GM23338 (cell line): Measurements from ENCODE around the gene FAM118B. TPM values are rescaled to one million over a fixed set of nuclear protein-coding genes. Genes with fewer than 3 reads are reported as not detected.

Experiments
- ATAC-seq: fragments of 200-7000 bp; cut with Tn5 transposase; 3 replicates; pipeline ENCODE4 v1.9.1; 2020
- DNase-seq: peaks from one replicate; pipeline ENCODE4 v3.0.0-alpha.2; 2015; ENCODE audit warnings: low spot score
- H2AFZ ChIP-seq: fragments of 200-600 bp; sonication (generic); 2 replicates; pipeline ENCODE4 v1.8.0; 2016; ENCODE audit warnings: antibody characterized with exemption, mild to moderate bottlenecking, moderate library complexity
- H3F3A ChIP-seq: fragments of 200-600 bp; sonication (generic); replicated peaks from 2 replicates; pipeline ENCODE4 v1.8.0; 2017; ENCODE audit warnings: antibody characterized with exemption, mixed run types, low read depth
- H3K27ac ChIP-seq: fragments of 200-600 bp; sonication (generic); 2 replicates; pipeline ENCODE4 v1.6.1; 2016; ENCODE audit warnings: low read depth
- H3K27me3 ChIP-seq: fragments of 200-600 bp; sonication (generic); 2 replicates; pipeline ENCODE4 v1.8.0; 2016; ENCODE audit warnings: mild to moderate bottlenecking, mixed run types, moderate library complexity; ENCODE audit not compliant: insufficient read depth
- H3K36me3 ChIP-seq: fragments of 200-600 bp; sonication (generic); 2 replicates; pipeline ENCODE4 v1.8.0; 2016; ENCODE audit warnings: mild to moderate bottlenecking; ENCODE audit not compliant: insufficient read depth
- H3K4me1 ChIP-seq: fragments of 200-600 bp; sonication (generic); 2 replicates; pipeline ENCODE4 v1.8.0; 2016; ENCODE audit warnings: mild to moderate bottlenecking, moderate library complexity; ENCODE audit not compliant: insufficient read depth
- H3K4me2 ChIP-seq: fragments of 200-600 bp; sonication (generic); 2 replicates; pipeline ENCODE4 v1.7.1; 2017; ENCODE audit warnings: mixed run types
- H3K4me3 ChIP-seq: fragments of 200-600 bp; sonication (generic); 2 replicates; pipeline ENCODE4 v1.6.1; 2016; ENCODE audit warnings: mixed run types
- H3K79me2 ChIP-seq: fragments of 200-600 bp; sonication (generic); replicated peaks from 2 replicates; pipeline ENCODE4 v1.8.0; 2017; ENCODE audit warnings: mild to moderate bottlenecking; ENCODE audit not compliant: insufficient read depth
- H3K9me2 ChIP-seq: fragments of 200-600 bp; sonication (generic); 2 replicates; pipeline ENCODE4 v1.8.0; 2017; ENCODE audit not compliant: insufficient read depth
- H4K20me1 ChIP-seq: fragments of 200-600 bp; sonication (generic); replicated peaks from 2 replicates; pipeline ENCODE4 v1.8.0; 2017; ENCODE audit warnings: mild to moderate bottlenecking; ENCODE audit not compliant: insufficient read depth
- H3K27ac Mint-ChIP-seq: 2 replicates; pipeline ENCODE4 v1.8.0; 2020; ENCODE audit warnings: inconsistent platforms, mild to moderate bottlenecking, moderate library complexity, mixed read lengths
- H3K27me3 Mint-ChIP-seq: 3 replicates; pipeline ENCODE4 v1.8.0; 2022; ENCODE audit warnings: low read depth, mild to moderate bottlenecking, moderate library complexity, mixed read lengths, inconsistent platforms; ENCODE audit not compliant: insufficient read depth, poor library complexity
- H3K36me3 Mint-ChIP-seq: 3 replicates; pipeline ENCODE4 v1.8.0; 2021; ENCODE audit warnings: low read depth, mild to moderate bottlenecking, inconsistent platforms, moderate library complexity, mixed read lengths
- H3K4me1 Mint-ChIP-seq: 3 replicates; pipeline ENCODE4 v1.8.0; 2020; ENCODE audit warnings: mild to moderate bottlenecking, inconsistent platforms, mixed read lengths
- H3K4me3 Mint-ChIP-seq: 3 replicates; pipeline ENCODE4 v1.8.0; 2021; ENCODE audit warnings: moderate library complexity, mild to moderate bottlenecking, inconsistent platforms, mixed read lengths
- H3K9me3 Mint-ChIP-seq: 3 replicates; pipeline ENCODE4 v1.8.0; 2020; ENCODE audit warnings: moderate library complexity, mild to moderate bottlenecking, inconsistent platforms, mixed read lengths
- CREB1 ChIP-seq: fragments of 250-450 bp; sonication (Bioruptor Pico); IDR thresholded peaks from 2 replicates; pipeline ENCODE4 v1.5.0; 2020; ENCODE audit warnings: low read depth, mild to moderate bottlenecking, moderate library complexity
- CTCF ChIP-seq, 2 experiments: fragments of 200-600 bp in 1 of 2; sonication (generic) in 1 of 2; conservative IDR thresholded peaks; 2 replicates each; pipeline versions ENCODE4 v1.5.1 to v1.6.1; 2016 to 2017; ENCODE audit warnings: antibody characterized with exemption in 2 of 2, low read depth in 2 of 2, mild to moderate bottlenecking in 2 of 2, moderate library complexity in 1 of 2
- ETS1 ChIP-seq: IDR thresholded peaks from 2 replicates; pipeline ENCODE4 v1.6.1; 2016; ENCODE audit warnings: antibody characterized with exemption
- EZH2 ChIP-seq: fragments of 200-600 bp; sonication (generic); IDR thresholded peaks from one replicate; pipeline ENCODE4 v1.8.0; 2017; ENCODE audit warnings: antibody characterized with exemption, mild to moderate bottlenecking, low read depth; ENCODE audit not compliant: unreplicated experiment
- EZH2phosphoT487 ChIP-seq: fragments of 200-600 bp; sonication (generic); IDR thresholded peaks from one replicate; pipeline ENCODE4 v1.8.1; 2018; ENCODE audit warnings: antibody characterized with exemption; ENCODE audit not compliant: unreplicated experiment
- JUNB ChIP-seq: IDR thresholded peaks from one replicate; pipeline ENCODE4 v1.6.1; 2016; ENCODE audit warnings: antibody characterized with exemption; ENCODE audit not compliant: unreplicated experiment
- NANOG ChIP-seq: IDR thresholded peaks from 2 replicates; pipeline ENCODE4 v1.6.1; 2016; ENCODE audit warnings: antibody characterized with exemption, borderline replicate concordance
- POLR2AphosphoS5 ChIP-seq: IDR thresholded peaks from 2 replicates; pipeline ENCODE4 v1.6.1; 2016; ENCODE audit warnings: antibody characterized with exemption, low read depth
- REST ChIP-seq: IDR thresholded peaks from one replicate; pipeline ENCODE4 v1.6.1; 2018; ENCODE audit warnings: antibody characterized with exemption; ENCODE audit not compliant: unreplicated experiment
- STAT1 ChIP-seq: IDR thresholded peaks from one replicate; pipeline ENCODE4 v1.6.1; 2016; ENCODE audit warnings: antibody characterized with exemption; ENCODE audit not compliant: unreplicated experiment
- ZNF114 ChIP-seq: fragments of 250-450 bp; sonication (Bioruptor Pico); IDR thresholded peaks from 2 replicates; pipeline ENCODE4 v1.5.0; 2020; ENCODE audit warnings: mild to moderate bottlenecking, moderate library complexity
- ZNF331 ChIP-seq: fragments of 250-450 bp; sonication (Bioruptor Pico); IDR thresholded peaks from 2 replicates; pipeline ENCODE4 v1.5.0; 2020; ENCODE audit warnings: low read depth, mild to moderate bottlenecking, moderate library complexity
- ZNF462 ChIP-seq: fragments of 250-450 bp; sonication (Bioruptor Pico); IDR thresholded peaks from 2 replicates; pipeline ENCODE4 v1.5.0; 2020; ENCODE audit warnings: mild to moderate bottlenecking, moderate library complexity
- polyA plus RNA-seq: library from polyadenylated mRNA; unstranded; fragments of >200 nt; fragmentation: Nextera tagmentation; extraction: Ambion mirVana; gene quantifications from 2 replicates; pipeline ENCODE4 v1.2.1, GENCODE V29; 2016
- total RNA-seq: library from RNA; depleted of rRNA; stranded (reverse); fragments of >200 nt; shearing (Covaris generic); gene quantifications from 2 replicates; pipeline ENCODE4 v1.2.3, GENCODE V29; 2014

FAM118B gene
- total and polyA plus RNA-seq, 2 experiments from 2014 or later = 33.7 to 43.4 TPM

GRCh38 chr11:126193038-126193478 lies 18.5 kb upstream of the FAM118B start:
- no peak overlapping the region for H3K27ac Mint-ChIP-seq
- H4K20me1 ChIP-seq = no peaks in the 10 kb centered on the region; the same call in 1 of the 2 replicates
- peaks cover 56% of the 10 kb centered on the region for H3K36me3 Mint-ChIP-seq
- H3K4me2 ChIP-seq = no peak overlapping the region
- H3K9me3 Mint-ChIP-seq = peaks cover 18% of the 10 kb centered on the region
- no peak for ATAC-seq
- no peaks in the 10 kb centered on the region for H3K4me1 ChIP-seq
- peaks cover 8% of the 10 kb centered on the region for H3K4me1 Mint-ChIP-seq
- DNase-seq = no peak
- H3K4me3 ChIP-seq = no peak overlapping the region
- no peaks in the 10 kb centered on the region for H3K27me3 ChIP-seq
- TF ChIP-seq CREB1 (CRISPR knock-in tag) (no peak), JUNB (no peak), NANOG (no peak), EZH2phosphoT487 (no peak), ZNF114 (CRISPR knock-in tag) (no peak), ETS1 (no peak), ZNF331 (CRISPR knock-in tag) (no peak), EZH2 (no peak), STAT1 (no peak), ZNF462 (no peak), POLR2AphosphoS5 (no peak), REST (no peak), CTCF (conservative IDR thresholded peaks at IDR 0.05; ENCODE audit: low read depth in 2 of 2) (no peak)
- H3K79me2 ChIP-seq = no peaks in the 10 kb centered on the region
- H3F3A ChIP-seq = no peaks in the 10 kb centered on the region
- no peak overlapping the region for H3K27ac ChIP-seq
- no peak overlapping the region for H3K4me3 Mint-ChIP-seq
- peaks cover 12% of the 10 kb centered on the region for H3K36me3 ChIP-seq
- H3K9me2 ChIP-seq = no peaks in the 10 kb centered on the region
- H2AFZ ChIP-seq = no peak overlapping the region
- H3K27me3 Mint-ChIP-seq = peaks cover 8% of the 10 kb centered on the region
